Neural cell (in vitro differentiated cells): ENCODE data around the gene LRP2. TPM values are rescaled to one million over a fixed set of nuclear protein-coding genes. Genes with fewer than 3 reads are reported as not detected.

Experiments
- H2AFZ ChIP-seq: fragments of 200-600, 300-800 bp; sonication (generic), shearing (Covaris generic); 2 replicates; pipeline ENCODE4 v1.6.0; 2014; ENCODE audit warnings: low read depth, mild to moderate bottlenecking, antibody characterized with exemption, low read length, moderate library complexity
- H3F3A ChIP-seq: fragments of 200-600 bp; shearing (Covaris generic); 2 replicates; pipeline ENCODE4 v1.6.1; 2016; ENCODE audit warnings: mild to moderate bottlenecking, moderate library complexity, mixed read lengths, antibody characterized with exemption, low read length; ENCODE audit not compliant: insufficient read depth, poor library complexity, severe bottlenecking
- H3K27ac ChIP-seq: fragments of 200-600, 300-800 bp; sonication (generic), shearing (Covaris generic); 2 replicates; pipeline ENCODE4 v1.5.1; 2014; ENCODE audit warnings: mild to moderate bottlenecking, low read length, moderate library complexity
- H3K27me3 ChIP-seq: fragments of 300-800, 200-600 bp; sonication (generic), shearing (Covaris generic); 2 replicates; pipeline ENCODE4 v1.6.0; 2014; ENCODE audit warnings: mild to moderate bottlenecking, low read depth, low read length, moderate library complexity; ENCODE audit not compliant: insufficient read depth
- H3K36me3 ChIP-seq: fragments of 300-800, 200-600 bp; sonication (generic), shearing (Covaris generic); 2 replicates; pipeline ENCODE4 v1.5.1; 2014; ENCODE audit warnings: mild to moderate bottlenecking, antibody characterized with exemption, low read length, moderate library complexity; ENCODE audit not compliant: insufficient read depth
- H3K4me2 ChIP-seq: fragments of 300-800, 200-600 bp; sonication (generic), shearing (Covaris generic); 2 replicates; pipeline ENCODE4 v1.6.0; 2014; ENCODE audit warnings: mild to moderate bottlenecking, low read length
- H3K4me3 ChIP-seq: fragments of 300-800, 200-600 bp; sonication (generic), shearing (Covaris generic); 2 replicates; pipeline ENCODE4 v1.5.1; 2014; ENCODE audit warnings: mild to moderate bottlenecking, low read length, moderate library complexity
- H3K79me2 ChIP-seq: fragments of 200-600 bp; shearing (Covaris generic); replicated peaks from 2 replicates; pipeline ENCODE4 v1.6.0; 2014; ENCODE audit warnings: mild to moderate bottlenecking, low read length, moderate library complexity; ENCODE audit not compliant: insufficient read depth
- H3K9ac ChIP-seq: fragments of 300-800, 200-600 bp; sonication (generic), shearing (Covaris generic); 2 replicates; pipeline ENCODE4 v1.6.1; 2016; ENCODE audit warnings: mild to moderate bottlenecking, low read length, mixed read lengths
- H3K9me2 ChIP-seq: fragments of 200-600 bp; shearing (Covaris generic); 2 replicates; pipeline ENCODE4 v1.6.1; 2016; ENCODE audit warnings: mild to moderate bottlenecking, low read length, mixed read lengths; ENCODE audit not compliant: insufficient read depth
- H3K9me3 ChIP-seq: fragments of 200-600, 300-800 bp; sonication (generic), shearing (Covaris generic); 2 replicates; pipeline ENCODE4 v1.6.1; 2016; ENCODE audit warnings: mild to moderate bottlenecking, mixed run types, low read length, moderate library complexity, mixed read lengths
- H4K20me1 ChIP-seq: fragments of 200-600 bp; shearing (Covaris generic); 2 replicates; pipeline ENCODE4 v1.6.1; 2016; ENCODE audit warnings: mild to moderate bottlenecking, mixed run types; ENCODE audit not compliant: insufficient read depth
- CTCF ChIP-seq: fragments of 450-650 bp; IDR thresholded peaks from 2 replicates; pipeline ENCODE4 v1.5.1; 2014; ENCODE audit warnings: antibody characterized with exemption, mild to moderate bottlenecking, moderate library complexity; ENCODE audit not compliant: poor library complexity, severe bottlenecking
- EP300 ChIP-seq: fragments of 450-650 bp; conservative IDR thresholded peaks from 2 replicates; pipeline ENCODE4 v1.6.1; 2014; ENCODE audit warnings: antibody characterized with exemption, mild to moderate bottlenecking, moderate library complexity; ENCODE audit not compliant: poor library complexity, severe bottlenecking
- EZH2 ChIP-seq: fragments of 200-600, 300-800 bp; shearing (Covaris generic), sonication (generic); IDR thresholded peaks from 2 replicates; pipeline ENCODE4 v1.6.1; 2014; ENCODE audit warnings: antibody characterized with exemption, low read length, borderline replicate concordance, mild to moderate bottlenecking; ENCODE audit not compliant: insufficient read depth, poor library complexity, severe bottlenecking
- MXI1 ChIP-seq: fragments of 450-650 bp; conservative IDR thresholded peaks from 2 replicates; pipeline ENCODE4 v1.6.1; 2014; ENCODE audit warnings: antibody characterized with exemption, mild to moderate bottlenecking; ENCODE audit not compliant: poor library complexity, severe bottlenecking
- POLR2AphosphoS5 ChIP-seq: IDR thresholded peaks from 2 replicates; pipeline ENCODE4 v1.6.1; 2012
- RAD21 ChIP-seq: fragments of 450-650 bp; conservative IDR thresholded peaks from 2 replicates; pipeline ENCODE4 v1.6.1; 2014; ENCODE audit warnings: antibody characterized with exemption, mild to moderate bottlenecking, moderate library complexity
- SMC3 ChIP-seq: fragments of 450-650 bp; conservative IDR thresholded peaks from 2 replicates; pipeline ENCODE4 v1.6.1; 2014; ENCODE audit warnings: antibody characterized with exemption, mild to moderate bottlenecking, moderate library complexity; ENCODE audit not compliant: poor library complexity
- TAF1 ChIP-seq: IDR thresholded peaks from 2 replicates; pipeline ENCODE4 v1.6.1; 2012; ENCODE audit warnings: low read depth
- polyA plus RNA-seq: library from polyadenylated mRNA; depleted of rRNA; stranded (reverse); fragments of >200 nt; gene quantifications from 2 replicates; pipeline ENCODE4 v1.2.3, GENCODE V29; 2014
- TF ChIP-seq, protein P1 (sequence below): IDR thresholded peaks from 2 replicates; pipeline ENCODE4 v1.6.1; 2012; ENCODE audit warnings: borderline replicate concordance

The LRP2 gene
- polyA plus RNA-seq, 1 donor from 2014 or later, result 1.8 TPM

GRCh38 chr2:169114056-169114455 is 248.3 kb downstream of the LRP2 start:
- H3K79me2 ChIP-seq, result no peaks in the 10 kb centered on the region
- no peak overlapping the region for H3K27ac ChIP-seq
- H3K27me3 ChIP-seq, result no peaks in the 10 kb centered on the region
- H2AFZ ChIP-seq, result no peak overlapping the region
- H3K4me3 ChIP-seq, result no peak overlapping the region
- H3K9me2 ChIP-seq, result no peaks in the 10 kb centered on the region
- H4K20me1 ChIP-seq, result no peaks in the 10 kb centered on the region
- no peak overlapping the region for H3K4me2 ChIP-seq
- TF ChIP-seq CTCF (no peak), EZH2 (no peak), TAF1 (no peak), MXI1 (no peak), EP300 (no peak), POLR2AphosphoS5 (no peak), SMC3 (no peak), RAD21 (no peak)
- TF ChIP-seq, protein P1, sequence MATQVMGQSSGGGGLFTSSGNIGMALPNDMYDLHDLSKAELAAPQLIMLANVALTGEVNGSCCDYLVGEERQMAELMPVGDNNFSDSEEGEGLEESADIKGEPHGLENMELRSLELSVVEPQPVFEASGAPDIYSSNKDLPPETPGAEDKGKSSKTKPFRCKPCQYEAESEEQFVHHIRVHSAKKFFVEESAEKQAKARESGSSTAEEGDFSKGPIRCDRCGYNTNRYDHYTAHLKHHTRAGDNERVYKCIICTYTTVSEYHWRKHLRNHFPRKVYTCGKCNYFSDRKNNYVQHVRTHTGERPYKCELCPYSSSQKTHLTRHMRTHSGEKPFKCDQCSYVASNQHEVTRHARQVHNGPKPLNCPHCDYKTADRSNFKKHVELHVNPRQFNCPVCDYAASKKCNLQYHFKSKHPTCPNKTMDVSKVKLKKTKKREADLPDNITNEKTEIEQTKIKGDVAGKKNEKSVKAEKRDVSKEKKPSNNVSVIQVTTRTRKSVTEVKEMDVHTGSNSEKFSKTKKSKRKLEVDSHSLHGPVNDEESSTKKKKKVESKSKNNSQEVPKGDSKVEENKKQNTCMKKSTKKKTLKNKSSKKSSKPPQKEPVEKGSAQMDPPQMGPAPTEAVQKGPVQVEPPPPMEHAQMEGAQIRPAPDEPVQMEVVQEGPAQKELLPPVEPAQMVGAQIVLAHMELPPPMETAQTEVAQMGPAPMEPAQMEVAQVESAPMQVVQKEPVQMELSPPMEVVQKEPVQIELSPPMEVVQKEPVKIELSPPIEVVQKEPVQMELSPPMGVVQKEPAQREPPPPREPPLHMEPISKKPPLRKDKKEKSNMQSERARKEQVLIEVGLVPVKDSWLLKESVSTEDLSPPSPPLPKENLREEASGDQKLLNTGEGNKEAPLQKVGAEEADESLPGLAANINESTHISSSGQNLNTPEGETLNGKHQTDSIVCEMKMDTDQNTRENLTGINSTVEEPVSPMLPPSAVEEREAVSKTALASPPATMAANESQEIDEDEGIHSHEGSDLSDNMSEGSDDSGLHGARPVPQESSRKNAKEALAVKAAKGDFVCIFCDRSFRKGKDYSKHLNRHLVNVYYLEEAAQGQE, result no peak
- no peaks in the 10 kb centered on the region for H3K36me3 ChIP-seq
- H3K9me3 ChIP-seq, result no peaks in the 10 kb centered on the region
- no peak overlapping the region for H3K9ac ChIP-seq
- H3F3A ChIP-seq, result no peaks in the 10 kb centered on the region

DNA sequence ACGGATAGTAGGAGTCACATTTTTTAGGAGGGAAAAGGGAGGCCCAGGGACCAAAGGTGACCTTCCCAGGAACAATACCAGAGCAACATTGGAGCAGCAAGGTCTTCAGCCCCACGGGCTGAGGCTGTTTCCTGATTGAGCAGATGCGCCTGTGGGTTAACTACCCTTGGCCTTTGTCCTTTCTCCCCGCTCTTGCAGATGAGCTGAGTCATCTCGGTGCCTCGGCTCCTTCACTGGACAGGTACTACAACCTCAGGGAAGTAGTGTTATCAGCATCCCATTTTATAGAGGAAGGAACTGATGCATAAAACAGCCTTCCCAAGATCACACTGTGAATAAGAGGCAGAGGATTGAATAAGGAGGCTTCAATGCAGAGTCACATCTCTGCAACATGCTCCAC is 249.5 kb downstream of the LRP2 start:
- Histone ChIP-seq H3K36me3 (no peaks in the 10 kb centered on the region), H3K79me2 (no peaks in the 10 kb centered on the region), H3K9me3 (no peaks in the 10 kb centered on the region), H3F3A (no peaks in the 10 kb centered on the region), H2AFZ (no peak overlapping the region), H3K9me2 (no peaks in the 10 kb centered on the region), H3K27me3 (no peaks in the 10 kb centered on the region), H3K9ac (no peak overlapping the region), H3K27ac (no peak overlapping the region), H3K4me2 (no peak overlapping the region), H4K20me1 (no peaks in the 10 kb centered on the region), H3K4me3 (no peak overlapping the region)
- TF ChIP-seq POLR2AphosphoS5, result no peak
- no peak for TF ChIP-seq EP300
- TF ChIP-seq SMC3, result no peak
- TF ChIP-seq EZH2, result no peak
- no peak for TF ChIP-seq TAF1
- no peak for TF ChIP-seq CTCF
- TF ChIP-seq, protein P1, result no peak
- no peak for TF ChIP-seq MXI1
- TF ChIP-seq RAD21, result no peak
